DMS79 (cell line): Measurements from ENCODE around the gene ARHGAP6.
"Not testable (repeated sequence)": the region's sequence is repeated elsewhere in the genome, so short reads cannot be mapped to it uniquely, and the experiment has no call there.

Experiments
- DNase-seq: peaks from one replicate; lab custom pipeline; 2025; lab: John Stamatoyannopoulos, UW

The ARHGAP6 gene

GRCh38 chrX:11648705-11649519 is 16.8 kb downstream of the ARHGAP6 start:
- no peak for DNase-seq

GRCh38 chrX:11647138-11647537 is 18.6 kb downstream of the ARHGAP6 start:
- DNase-seq, result no peak

GRCh38 chrX:11641349-11642065 is 24.2 kb downstream of the ARHGAP6 start:
- no peak for DNase-seq

GRCh38 chrX:11640089-11640488 is 25.6 kb downstream of the ARHGAP6 start:
- no peak for DNase-seq

GRCh38 chrX:11632732-11633131 is 33.0 kb downstream of the ARHGAP6 start:
- no peak for DNase-seq

- DNase-seq, result no peak
Observed at GRCh38 chrX:11629593-11630211, 36.0 kb downstream of the ARHGAP6 start.

- DNase-seq, result no peak
Observed at GRCh38 chrX:11628399-11628798, 37.3 kb downstream of the ARHGAP6 start.

GRCh38 chrX:11626351-11626750 is 39.4 kb downstream of the ARHGAP6 start:
- DNase-seq, result no peak

- DNase-seq, result no peak
Observed at GRCh38 chrX:11619441-11619840, 46.3 kb downstream of the ARHGAP6 start.

- not testable (repeated sequence) for DNase-seq
Observed at GRCh38 chrX:11614253-11614652, 51.5 kb downstream of the ARHGAP6 start.

GRCh38 chrX:11611965-11612364 is 53.8 kb downstream of the ARHGAP6 start:
- DNase-seq, result no peak

GRCh38 chrX:11611161-11611560 is 54.6 kb downstream of the ARHGAP6 start:
- DNase-seq, result no peak

- no peak for DNase-seq
Observed at GRCh38 chrX:11609109-11609508, 56.6 kb downstream of the ARHGAP6 start.

- DNase-seq, result no peak
Observed at GRCh38 chrX:11606408-11606807, 59.3 kb downstream of the ARHGAP6 start.

GRCh38 chrX:11600578-11600977 is 65.1 kb downstream of the ARHGAP6 start:
- no peak for DNase-seq

- DNase-seq, result no peak
Observed at GRCh38 chrX:11597479-11597878, 68.2 kb downstream of the ARHGAP6 start.

- DNase-seq, result no peak
Observed at GRCh38 chrX:11591723-11592346, 73.9 kb downstream of the ARHGAP6 start.

GRCh38 chrX:11589641-11590040 is 76.1 kb downstream of the ARHGAP6 start:
- DNase-seq, result no peak

- no peak for DNase-seq
Observed at GRCh38 chrX:11588097-11588496, 77.6 kb downstream of the ARHGAP6 start.

- DNase-seq, result no peak
Observed at GRCh38 chrX:11585174-11585573, 80.5 kb downstream of the ARHGAP6 start.

- DNase-seq, result no peak
Observed at GRCh38 chrX:11580789-11581188, 84.9 kb downstream of the ARHGAP6 start.
